HepG2 (cell line): ENCODE measurements around the gene GALNT10. TPM values are rescaled to one million over a fixed set of nuclear protein-coding genes. Genes with fewer than 3 reads are reported as not detected.

Experiments used
- ATAC-seq: fragments of 200-7000 bp; cut with Tn5 transposase; 3 replicates; pipeline ENCODE4 v1.9.1; 2020; ENCODE audit warnings: mild to moderate bottlenecking, moderate library complexity
- BruUV-seq: library from RNA; stranded (reverse); fragments of 400-500 nt; replicated peaks from 2 replicates; lab custom pipeline; 2021; lab: Mats Ljungman, UMichigan
- CTCF ChIA-PET: fragments of 300-600 bp; formaldehyde crosslinking; extraction: SDS; loops from one replicate; lab custom pipeline; 2021; ENCODE audit warnings: low total read pairs, inconsistent platforms, low intra/inter-chr PET ratio; lab: Yijun Ruan, JAX
- POLR2A ChIA-PET: fragments of 350-600 bp; sonication (Branson Sonifier 250); formaldehyde crosslinking; loops from one replicate; lab custom pipeline; 2020; ENCODE audit warnings: antibody characterized with exemption, inconsistent platforms; lab: Yijun Ruan, JAX
- DNase-seq: peaks from one replicate; pipeline ENCODE4 v3.0.0-alpha.2; 2015; ENCODE audit warnings: low spot score
- FAIRE-seq: peaks from 3 replicates; lab custom pipeline; 2011; peaks lifted over from hg19 to GRCh38; lab: Jason Lieb, UNC
- H2AFZ ChIP-seq: one replicate; pipeline ENCODE4 v1.6.1; 2011; ENCODE audit warnings: low read length, inconsistent platforms
- H3K27ac ChIP-seq: fragments of 300-600 bp; 3 replicates; pipeline ENCODE4 v1.8.0; 2011; ENCODE audit warnings: mixed run types, mild to moderate bottlenecking, mixed read lengths, low read length, inconsistent platforms; ENCODE audit not compliant: insufficient read depth; ENCODE audit errors: extremely low read length
- H3K27me3 ChIP-seq, 2 experiments: fragments of 200-600 bp in 1 of 2; 2 replicates in 1 of 2; 3 replicates in 1 of 2; pipeline versions ENCODE4 v1.6.0 to v1.8.0; 2011; ENCODE audit warnings: low read length in 2 of 2, mild to moderate bottlenecking in 2 of 2, moderate library complexity in 2 of 2, inconsistent platforms in 1 of 2; ENCODE audit not compliant: insufficient read depth in 2 of 2, control insufficient read depth in 1 of 2
- H3K36me3 ChIP-seq, 2 experiments: fragments of 200-600 bp in 1 of 2; replicated peaks in 1 of 2; 2 replicates in 1 of 2; 3 replicates in 1 of 2; pipeline versions ENCODE4 v1.5.1 to v1.8.0; 2011; ENCODE audit warnings: low read length in 2 of 2, inconsistent platforms in 1 of 2; ENCODE audit not compliant: insufficient read depth in 2 of 2, control insufficient read depth in 1 of 2
- H3K4me1 ChIP-seq: 2 replicates; pipeline ENCODE4 v1.5.1; 2012; ENCODE audit warnings: low read length, inconsistent platforms; ENCODE audit not compliant: insufficient read depth
- H3K4me2 ChIP-seq: 2 replicates; pipeline ENCODE4 v1.6.0; 2011; ENCODE audit warnings: low read depth, low read length, inconsistent platforms
- H3K4me3 ChIP-seq, 3 experiments: fragments of 200-600 bp in 1 of 3; sonication (generic), shearing (Covaris generic) in 1 of 3; replicated peaks in 1 of 3; 2 replicates each; pipeline ENCODE4 v1.5.1; 2011 to 2016; ENCODE audit warnings: low read length in 3 of 3, inconsistent platforms in 2 of 3, low read depth in 2 of 3, mild to moderate bottlenecking in 2 of 3, control low read depth in 1 of 3, mixed read lengths in 1 of 3; ENCODE audit not compliant: insufficient read depth in 1 of 3
- H3K79me2 ChIP-seq: one replicate; pipeline ENCODE4 v1.6.1; 2011; ENCODE audit warnings: low read length, inconsistent platforms; ENCODE audit not compliant: insufficient read depth
- H3K9ac ChIP-seq: 2 replicates; pipeline ENCODE4 v1.6.0; 2011; ENCODE audit warnings: mild to moderate bottlenecking, low read depth, low read length, inconsistent platforms; ENCODE audit not compliant: insufficient read depth
- H3K9me3 ChIP-seq: 2 replicates; pipeline ENCODE4 v1.5.1; 2012; ENCODE audit warnings: mild to moderate bottlenecking, low read length
- H4K20me1 ChIP-seq: 2 replicates; pipeline ENCODE4 v1.6.0; 2011; ENCODE audit warnings: inconsistent platforms, mild to moderate bottlenecking, low read length, moderate library complexity; ENCODE audit not compliant: insufficient read depth
- CENPBD1 ChIP-seq: sonication (generic); formaldehyde crosslinking; IDR thresholded peaks from 2 replicates; pipeline ENCODE4 v1.8.0; 2022; ENCODE audit warnings: missing genetic modification reagents, low read depth, mild to moderate bottlenecking, borderline replicate concordance
- EHMT2 ChIP-seq: fragments of 200-600 bp; sonication (generic); IDR thresholded peaks from 2 replicates; pipeline ENCODE4 v1.7.0; 2017; ENCODE audit warnings: antibody characterized with exemption, low read depth, low read length, borderline replicate concordance
- FIP1L1 ChIP-seq: fragments of 200-400 bp; formaldehyde crosslinking; IDR thresholded peaks from 2 replicates; pipeline ENCODE4 v1.6.1; 2018; ENCODE audit warnings: low read depth, mild to moderate bottlenecking, low read length, moderate library complexity, borderline replicate concordance; ENCODE audit not compliant: insufficient read depth
- HMGXB3 ChIP-seq: sonication (generic); formaldehyde crosslinking; IDR thresholded peaks from 2 replicates; pipeline ENCODE4 v1.4.0; 2020; ENCODE audit warnings: missing genetic modification reagents, borderline replicate concordance
- IRF9 ChIP-seq: sonication (generic); formaldehyde crosslinking; IDR thresholded peaks from 2 replicates; pipeline ENCODE4 v1.8.0; 2022; ENCODE audit warnings: missing genetic modification reagents, mild to moderate bottlenecking, borderline replicate concordance
- NR2F2 ChIP-seq: IDR thresholded peaks from 2 replicates; pipeline ENCODE4 v1.6.1; 2012; ENCODE audit warnings: low read depth, inconsistent platforms, borderline replicate concordance
- RARG ChIP-seq: sonication (generic); formaldehyde crosslinking; IDR thresholded peaks from 2 replicates; pipeline ENCODE4 v1.4.0; 2020; ENCODE audit warnings: low read depth, mild to moderate bottlenecking, missing genetic modification reagents
- RBM22 ChIP-seq: fragments of 200-400 bp; formaldehyde crosslinking; optimal IDR thresholded peaks from 2 replicates; pipeline ENCODE3; 2017; ENCODE audit warnings: mild to moderate bottlenecking, low read length, moderate library complexity
- RELA ChIP-seq: sonication (generic); formaldehyde crosslinking; IDR thresholded peaks from 2 replicates; pipeline ENCODE4 v1.4.0; 2020; ENCODE audit warnings: missing genetic modification reagents
- REPIN1 ChIP-seq: sonication (generic); formaldehyde crosslinking; IDR thresholded peaks from 2 replicates; pipeline ENCODE4 v1.8.0; 2022; ENCODE audit warnings: missing genetic modification reagents, low read depth, mild to moderate bottlenecking, borderline replicate concordance
- TOE1 ChIP-seq: sonication (generic); formaldehyde crosslinking; IDR thresholded peaks from 2 replicates; pipeline ENCODE4 v1.4.0; 2020; ENCODE audit warnings: mild to moderate bottlenecking, missing genetic modification reagents
- ZFP82 ChIP-seq: sonication (generic); formaldehyde crosslinking; IDR thresholded peaks from 2 replicates; pipeline ENCODE4 v1.5.1; 2020; ENCODE audit warnings: mild to moderate bottlenecking, missing genetic modification reagents, borderline replicate concordance
- ZNF234 ChIP-seq: sonication (generic); formaldehyde crosslinking; conservative IDR thresholded peaks from 2 replicates; pipeline ENCODE4 v1.5.1; 2020; ENCODE audit warnings: mild to moderate bottlenecking, missing genetic modification reagents
- ZNF468 ChIP-seq: sonication (generic); formaldehyde crosslinking; IDR thresholded peaks from 2 replicates; pipeline ENCODE4 v1.8.0; 2022; ENCODE audit warnings: mild to moderate bottlenecking, moderate library complexity, missing genetic modification reagents
- ZNF614 ChIP-seq: IDR thresholded peaks from 2 replicates; pipeline ENCODE4 v1.6.1; 2018; ENCODE audit warnings: missing biosample characterization, missing genetic modification reagents, inconsistent platforms, borderline replicate concordance
- ZNF615 ChIP-seq: sonication (generic); formaldehyde crosslinking; IDR thresholded peaks from 2 replicates; pipeline ENCODE4 v1.5.0; 2020; ENCODE audit warnings: mild to moderate bottlenecking, missing genetic modification reagents, borderline replicate concordance
- ZSCAN30 ChIP-seq: sonication (generic); formaldehyde crosslinking; IDR thresholded peaks from 2 replicates; pipeline ENCODE4 v1.5.0; 2020; ENCODE audit warnings: mild to moderate bottlenecking, missing genetic modification reagents
- ZSCAN31 ChIP-seq: sonication (generic); formaldehyde crosslinking; IDR thresholded peaks from 2 replicates; pipeline ENCODE4 v1.5.0; 2020; ENCODE audit warnings: low read depth, mild to moderate bottlenecking, missing genetic modification reagents
- WGBS: methylation state at CpG from one replicate; pipeline ENCODE4 v1.1.6; 2017; ENCODE audit warnings: low lambda C conversion rate; 5-methylcytosine and 5-hydroxymethylcytosine counted together
- in situ Hi-C: cut with HindIII; loops from 2 replicates; pipeline ENCODE4 v1.10.0; 2017; ENCODE audit warnings: low pct_unique_long_range_greater_than_20kb; ENCODE audit not compliant: extremely low pct_ligation_motif_present
- intact Hi-C: fragments of 100-400 bp; cut with micrococcal nuclease; formaldehyde crosslinking; loops from one replicate; pipeline ENCODE4 v1.10.0; 2022; ENCODE audit not compliant: unreplicated experiment
- polyA plus RNA-seq, 8 experiments: library from polyadenylated mRNA; depleted of rRNA in 3 of 8; stranded (reverse) in 7 of 8; unstranded in 1 of 8; fragments of >200 nt; fragmentation: Illumina TruSeq in 4 of 8; extraction: Trizol in 4 of 8; gene quantifications; 2 replicates each; pipeline versions ENCODE4 v1.2.1 to v1.2.3, GENCODE V29; 2011 to 2016; ENCODE audit warnings: low read depth in 4 of 8, missing spikeins in 1 of 8, mixed read lengths in 1 of 8; ENCODE audit not compliant: insufficient read depth in 1 of 8
- total RNA-seq, 5 experiments: library from RNA; depleted of rRNA; stranded (reverse); fragments of >200 nt; fragmentation: Illumina TruSeq; extraction: Trizol; gene quantifications; 2 replicates each; pipeline ENCODE4 v1.2.3, GENCODE V29; 2016; ENCODE audit warnings: low read depth in 1 of 5

GALNT10 gene
- total and polyA plus RNA-seq, 2 of the 13 experiments (the other 11 are each of a cell fraction or from before 2014, with no cell fraction given) = 8.1 to 11.2 TPM

- in situ Hi-C loops = no loop called here
- ATAC-seq (no peak), DNase-seq (no peak)
- Histone ChIP-seq H4K20me1 (no peaks in the 10 kb centered on the region), H3K4me1 (0 out of 2 replicates have a peak, but pooled peaks cover 9% of the 10 kb centered on the region), H3K9ac (no peak overlapping the region), H3K4me2 (no peak overlapping the region), H2AFZ (no peak overlapping the region), H3K27me3 (no peaks in the 10 kb centered on the region)
- 88% methylated on average over 10 of the region's 10 CpGs for WGBS
- TF ChIP-seq IRF9 (CRISPR knock-in tag) (no peak), RELA (CRISPR knock-in tag) (no peak), ZSCAN30 (no peak), ZNF615 (CRISPR knock-in tag) (no peak), ZNF614 (CRISPR knock-in tag) (no peak), NR2F2 (no peak), REPIN1 (CRISPR knock-in tag) (no peak), CENPBD1 (CRISPR knock-in tag) (no peak), ZNF468 (CRISPR knock-in tag) (no peak), EHMT2 (no peak), HMGXB3 (CRISPR knock-in tag) (no peak), FIP1L1 (no peak), ZSCAN31 (CRISPR knock-in tag) (no peak), RBM22 (no peak), RARG (no peak), ZNF234 (no peak), ZFP82 (CRISPR knock-in tag) (no peak), TOE1 (no peak)
- TF ChIP-seq, all 625 proteins: peak for 0
- no peaks in the 10 kb centered on the region for H3K9me3 ChIP-seq
- ChIA-PET POLR2A (no interaction called here), CTCF (no interaction called here)
- H3K27ac ChIP-seq = no peak overlapping the region
- intact Hi-C loops = loop anchor here (10.0 kb wide), 1 partner anchor 68 kb away; no protein-coding TSS in a partner anchor
- no TSS peak for BruUV-seq
- no peaks in the 10 kb centered on the region for H3K79me2 ChIP-seq
- H3K36me3 ChIP-seq = no peaks in the 10 kb centered on the region
- FAIRE-seq = no peak
- no peak overlapping the region for H3K4me3 ChIP-seq
Measured at GRCh38 chr5:154402611-154403010, 212.1 kb downstream of the GALNT10 start.
